ENCODE measurements around the gene IGF2BP2. TPM values are rescaled to one million over a fixed set of nuclear protein-coding genes. Genes with fewer than 3 reads are reported as not detected.
"Not testable (repeated sequence)": the region's sequence is repeated elsewhere in the genome, so short reads cannot be mapped to it uniquely, and the experiment has no call there.

The IGF2BP2 gene
- total RNA-seq, 1 experiment from 2014 or later = 28.7 TPM

- DNase-seq (ENCODE audit: low spot score) = no peak
These were observed 178.3 kb downstream of the IGF2BP2 start for GRCh38 chr3:185646382-185647133.

- DNase-seq (ENCODE audit: low spot score) = no peak
These were observed 179.1 kb downstream of the IGF2BP2 start for GRCh38 chr3:185645596-185646381.

DNA sequence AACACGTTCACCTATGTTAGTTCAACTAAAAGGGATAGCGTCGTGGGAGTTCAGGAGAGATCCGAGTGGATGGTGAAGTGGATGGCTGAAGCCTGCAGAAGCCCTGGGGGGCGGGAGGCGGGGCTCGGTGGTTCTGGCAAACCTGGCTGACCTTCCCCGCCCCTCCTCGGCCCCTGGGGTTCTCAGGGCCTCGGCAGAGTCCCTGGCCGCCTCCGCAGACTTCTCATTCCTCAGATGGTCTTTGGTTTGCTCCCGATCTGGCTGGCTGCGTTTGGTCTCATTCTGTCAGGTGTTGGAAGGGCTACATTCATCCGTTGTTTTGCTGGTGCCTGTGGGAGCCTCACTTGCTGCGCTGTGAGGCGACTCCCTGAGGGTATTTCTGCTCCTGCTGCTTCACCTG is 179.7 kb downstream of the IGF2BP2 start:
- DNase-seq (ENCODE audit: low spot score) = not testable (repeated sequence)

GRCh38 chr3:185640308-185640707 is 184.5 kb downstream of the IGF2BP2 start:
- DNase-seq (ENCODE audit: low spot score) = no peak

- DNase-seq (ENCODE audit: low spot score) = no peak
These were observed 185.1 kb downstream of the IGF2BP2 start for GRCh38 chr3:185639632-185640206.

GRCh38 chr3:185638651-185639050 is 186.2 kb downstream of the IGF2BP2 start:
- not testable (repeated sequence) for DNase-seq (ENCODE audit: low spot score)

- DNase-seq (ENCODE audit: low spot score) = no peak
These were observed 187.5 kb downstream of the IGF2BP2 start for GRCh38 chr3:185637388-185637787.

- DNase-seq (ENCODE audit: low spot score) = no peak
These were observed 191.8 kb downstream of the IGF2BP2 start for GRCh38 chr3:185632996-185633395.

DNA sequence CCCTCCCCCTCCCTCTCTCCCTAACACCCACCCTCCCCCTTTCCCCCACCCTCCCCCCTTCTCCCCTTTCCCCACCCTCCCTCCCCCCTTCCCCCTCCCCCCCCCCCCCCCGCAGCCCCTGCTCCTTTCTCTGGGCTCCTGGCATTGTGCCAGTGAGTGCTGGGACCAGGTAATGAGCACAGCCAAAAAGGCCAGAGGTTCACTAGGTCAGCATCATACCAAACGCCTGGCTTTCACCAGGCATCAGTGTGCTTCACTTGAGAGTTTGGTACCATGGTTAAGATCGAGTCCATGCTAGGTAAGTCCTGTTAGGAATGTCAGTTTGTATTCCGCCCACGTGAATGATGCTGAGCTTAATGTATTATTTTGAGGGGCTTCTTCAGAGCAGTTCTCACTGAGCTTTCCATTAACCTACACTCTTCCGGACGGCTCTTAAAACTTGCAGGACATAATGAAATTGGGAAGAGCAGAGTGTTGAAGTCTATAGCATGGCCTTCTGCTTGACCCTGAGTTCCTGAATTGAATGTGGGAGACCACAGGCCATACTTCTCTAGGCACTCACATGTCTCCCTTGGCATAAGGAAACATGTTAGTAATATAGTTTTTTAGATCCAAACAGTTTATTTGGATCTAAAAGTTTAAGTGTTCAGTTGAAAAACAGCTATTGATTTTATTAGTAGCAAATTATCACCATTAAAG is 193.2 kb downstream of the IGF2BP2 start:
- DNase-seq (ENCODE audit: low spot score) = no peak

- DNase-seq (ENCODE audit: low spot score) = no peak
These were observed 193.7 kb downstream of the IGF2BP2 start for GRCh38 chr3:185631108-185631507.

- no peak for DNase-seq (ENCODE audit: low spot score)
These were observed 194.6 kb downstream of the IGF2BP2 start for GRCh38 chr3:185630182-185630622.

DNA sequence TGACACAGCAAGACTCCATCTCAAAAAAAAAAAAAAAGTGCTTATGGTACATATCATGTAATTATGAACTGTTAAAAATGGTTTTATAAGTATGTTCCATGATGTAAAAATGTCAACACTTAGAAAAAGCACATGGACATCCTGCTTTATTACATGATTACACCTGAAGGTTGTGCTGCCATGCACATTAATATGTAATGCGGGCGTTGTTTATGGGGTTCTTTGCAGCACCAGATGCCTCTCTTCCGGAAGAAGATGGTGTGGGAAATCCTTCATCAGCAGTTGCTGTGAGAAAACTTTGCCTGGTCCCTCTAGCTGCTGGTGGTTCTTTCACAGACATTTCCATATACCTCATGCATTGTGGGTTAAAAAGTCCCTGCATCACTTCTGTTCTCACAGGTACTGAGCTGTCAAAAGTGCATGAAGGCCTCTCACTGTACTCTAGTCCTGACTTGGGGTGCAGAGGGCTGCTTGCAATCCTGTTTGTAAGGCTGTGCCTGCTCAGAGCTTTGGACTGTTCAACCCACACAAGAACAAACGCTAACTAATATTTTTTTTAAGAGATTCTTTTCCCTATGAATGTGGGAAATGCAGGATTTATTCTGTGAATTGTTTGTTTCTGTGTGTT is 195.2 kb downstream of the IGF2BP2 start:
- no peak for DNase-seq (ENCODE audit: low spot score)

GRCh38 chr3:185625784-185626183 is 199.1 kb downstream of the IGF2BP2 start:
- no peak for DNase-seq (ENCODE audit: low spot score)

DNA sequence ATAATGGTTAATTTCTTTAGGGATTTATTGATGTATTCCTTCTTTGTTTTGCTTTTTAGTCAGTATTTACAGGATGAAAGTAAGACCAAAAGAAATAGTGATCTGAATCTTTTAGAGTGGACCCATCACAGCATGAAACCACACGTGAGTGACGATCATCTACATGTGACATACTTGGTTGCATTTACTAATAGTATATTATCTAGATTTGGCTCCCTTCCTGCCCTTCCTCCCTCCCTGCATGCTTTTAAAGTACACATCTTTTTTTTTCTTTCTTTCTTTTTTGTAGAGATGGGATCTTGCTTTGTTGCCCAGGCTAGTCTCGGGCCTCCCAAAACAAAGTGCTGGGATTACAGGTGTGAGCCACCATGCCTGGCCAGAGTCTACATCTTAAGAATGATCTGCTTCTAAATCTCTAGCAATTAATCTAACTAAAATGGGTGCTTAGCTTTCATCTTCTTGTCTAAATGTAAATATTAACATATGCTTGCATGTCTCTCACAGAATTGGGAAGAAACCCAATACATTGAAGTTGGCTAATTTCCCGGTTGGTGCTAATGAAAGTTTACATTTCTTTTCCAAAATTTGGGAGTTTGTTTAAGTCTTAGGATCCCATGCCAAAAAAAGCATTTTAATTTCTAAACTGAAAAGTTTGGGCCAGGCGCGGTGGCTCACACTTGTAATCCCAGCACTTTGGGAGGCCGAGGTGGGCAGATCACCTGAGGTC is 200.7 kb downstream of the IGF2BP2 start:
- DNase-seq (ENCODE audit: low spot score) = no peak

DNA sequence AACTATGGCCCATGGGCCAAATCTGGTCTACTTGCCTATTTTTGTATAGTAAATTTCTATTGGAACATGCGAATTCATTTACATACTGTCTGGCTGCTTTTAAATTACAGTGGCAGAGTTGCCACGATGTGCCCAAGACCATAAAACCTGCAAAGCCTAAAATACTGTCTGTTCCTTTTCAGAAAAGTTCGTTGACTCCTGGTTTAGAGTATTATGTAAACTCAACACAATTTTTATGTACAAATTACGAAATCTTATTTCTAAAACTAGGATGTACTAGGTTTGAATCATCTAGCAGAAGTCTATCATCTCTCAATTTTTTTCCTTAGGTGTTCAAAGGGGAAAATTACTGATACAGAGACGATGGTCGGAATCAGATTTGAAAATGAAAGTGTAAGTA is 211.8 kb downstream of the IGF2BP2 start:
- DNase-seq (ENCODE audit: low spot score) = no peak

GRCh38 chr3:185606196-185606595 is 218.6 kb downstream of the IGF2BP2 start:
- DNase-seq (ENCODE audit: low spot score) = no peak

- DNase-seq (ENCODE audit: low spot score) = no peak
These were observed 219.3 kb downstream of the IGF2BP2 start for GRCh38 chr3:185605566-185605965.

GRCh38 chr3:185595526-185595925 is 229.3 kb downstream of the IGF2BP2 start:
- DNase-seq (ENCODE audit: low spot score) = no peak

DNA sequence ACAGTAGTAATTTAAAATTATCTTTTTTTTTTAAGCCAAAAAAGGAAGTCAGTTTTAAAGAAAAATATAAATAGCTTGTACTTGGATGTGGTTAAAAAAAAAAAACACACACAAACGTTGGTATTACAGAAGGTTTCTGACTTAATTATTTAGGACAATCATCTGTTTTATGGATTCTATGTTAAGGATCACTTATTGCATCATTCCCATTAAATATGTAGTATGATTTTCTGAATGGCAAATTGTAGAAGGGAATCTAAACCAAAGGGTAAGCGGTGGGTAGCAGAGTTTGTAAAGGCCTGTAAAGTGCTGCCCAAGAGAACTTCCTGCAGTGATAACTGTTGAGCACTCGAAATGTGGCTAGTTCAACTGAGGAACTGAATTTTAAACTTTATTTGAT is 230.8 kb downstream of the IGF2BP2 start:
- no peak for DNase-seq (ENCODE audit: low spot score)
